Fibroblast of skin of right quadriceps (primary cell): ENCODE results near the gene ADAMTS7.
"Not testable (repeated sequence)": the region's sequence is repeated elsewhere in the genome, so short reads cannot be mapped to it uniquely, and the experiment has no call there.

Experiments
- DNase-seq: peaks from one replicate; pipeline ENCODE4 v3.0.0-alpha.2; 2013

The ADAMTS7 gene

DNA sequence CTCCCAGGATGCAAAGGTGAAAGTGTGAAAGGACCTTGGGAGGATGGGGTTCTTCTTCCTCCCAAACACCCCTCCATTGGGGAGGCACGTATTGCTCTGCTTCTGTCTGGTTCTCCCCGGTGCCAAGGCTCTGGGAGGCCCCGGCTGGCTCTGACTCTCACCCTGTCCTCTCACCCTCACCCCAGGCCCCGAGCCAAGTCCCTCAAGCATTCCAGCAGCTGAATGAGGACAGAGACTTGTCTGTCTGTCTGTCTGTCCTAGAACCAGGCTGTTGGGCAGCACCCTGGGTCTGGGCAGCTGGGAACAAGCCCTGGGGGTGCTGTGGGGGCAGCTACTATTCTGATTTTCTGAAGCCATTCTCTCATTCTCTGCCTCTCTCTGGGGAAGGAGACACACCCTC, 29.9 kb downstream of the ADAMTS7 start:
- DNase-seq: not testable (repeated sequence)

DNA sequence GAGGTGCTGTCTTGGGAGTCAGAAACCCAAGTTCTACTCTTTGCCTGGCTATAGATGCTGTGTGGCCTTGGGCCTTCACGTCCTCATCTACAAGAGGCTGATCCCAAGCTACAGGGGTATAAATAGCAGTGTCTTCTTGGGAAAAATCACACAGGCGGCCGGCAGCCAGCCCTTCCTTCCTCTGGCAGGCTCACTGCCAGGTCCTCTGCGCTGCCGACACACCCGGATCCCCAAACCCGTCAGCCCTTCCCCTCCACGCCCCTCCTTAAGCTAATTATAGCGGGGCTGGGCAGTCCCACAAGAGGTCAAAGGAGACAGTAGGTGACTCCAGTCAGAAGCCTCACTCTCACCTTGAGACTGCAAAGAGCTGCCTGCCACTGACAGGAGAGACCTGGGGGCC, 31.3 kb downstream of the ADAMTS7 start:
- not testable (repeated sequence) for DNase-seq

DNA sequence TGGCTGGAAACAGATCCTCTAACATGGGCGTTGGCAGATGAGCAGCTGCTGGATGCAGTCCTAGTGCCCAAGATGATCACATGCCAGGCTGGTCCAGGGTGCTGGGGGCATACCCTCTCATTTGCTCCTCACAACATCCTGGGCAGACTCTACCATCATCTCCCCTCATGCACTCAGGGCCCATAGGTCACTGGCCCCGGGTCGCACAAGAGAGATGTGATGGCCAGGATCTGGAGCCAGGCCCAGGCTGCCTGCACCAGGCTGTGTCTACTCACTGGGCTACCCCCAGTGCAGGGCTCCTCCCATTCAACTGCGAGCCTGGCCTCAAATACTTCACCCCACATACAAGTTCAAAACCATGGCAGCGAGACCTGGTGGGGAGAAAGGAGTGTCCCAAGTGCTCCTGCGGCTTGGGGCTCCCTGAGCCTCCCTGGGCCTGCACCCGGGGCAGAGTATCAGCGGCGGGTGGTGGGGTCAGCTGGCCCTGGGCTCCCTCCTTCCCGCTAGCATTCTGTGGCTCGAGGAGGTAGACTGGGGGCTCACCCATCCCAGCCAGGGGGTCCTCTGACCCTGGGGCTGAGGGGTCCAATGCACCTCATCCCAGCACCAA, 32.0 kb downstream of the ADAMTS7 start:
- DNase-seq: not testable (repeated sequence)

DNA sequence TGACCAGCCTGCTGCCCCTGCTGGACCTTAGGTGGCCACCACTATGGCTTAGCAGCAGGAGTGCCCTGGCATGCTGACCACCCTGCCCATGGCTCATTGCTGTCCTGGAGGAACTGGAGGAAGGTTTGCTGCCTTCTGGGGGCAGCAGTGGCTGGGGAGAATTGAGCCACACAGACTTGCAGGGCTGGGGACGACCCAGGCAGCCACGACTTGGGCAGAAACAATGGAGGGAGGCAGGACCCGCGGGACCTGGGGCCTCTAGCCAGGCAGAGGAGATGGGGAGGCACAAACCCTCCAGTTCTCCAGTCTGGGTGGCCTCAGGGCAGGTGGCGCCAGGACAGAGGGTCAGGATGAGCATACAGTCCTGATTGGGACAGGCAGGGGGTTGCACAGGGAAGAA, 32.8 kb downstream of the ADAMTS7 start:
- no peak for DNase-seq

DNA sequence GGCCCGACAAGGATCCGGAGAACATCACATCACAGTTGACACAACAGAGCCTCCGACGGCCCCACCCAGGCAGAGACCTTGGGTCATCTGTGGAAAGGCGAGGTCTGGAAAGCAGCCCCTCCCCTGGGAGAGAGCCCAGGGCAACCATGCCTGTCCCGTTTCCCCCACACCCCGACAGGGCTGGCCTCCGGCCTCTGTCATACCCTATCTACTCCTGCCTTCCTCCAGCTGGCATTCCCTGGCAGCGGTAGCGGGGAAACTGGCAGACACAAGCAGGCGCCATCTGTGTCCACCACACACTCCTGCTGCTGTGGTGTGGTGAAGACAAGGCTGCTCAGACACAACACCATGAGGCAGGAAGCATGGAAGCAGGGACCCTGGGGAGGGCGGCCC, 33.3 kb downstream of the ADAMTS7 start:
- not testable (repeated sequence) for DNase-seq

DNA sequence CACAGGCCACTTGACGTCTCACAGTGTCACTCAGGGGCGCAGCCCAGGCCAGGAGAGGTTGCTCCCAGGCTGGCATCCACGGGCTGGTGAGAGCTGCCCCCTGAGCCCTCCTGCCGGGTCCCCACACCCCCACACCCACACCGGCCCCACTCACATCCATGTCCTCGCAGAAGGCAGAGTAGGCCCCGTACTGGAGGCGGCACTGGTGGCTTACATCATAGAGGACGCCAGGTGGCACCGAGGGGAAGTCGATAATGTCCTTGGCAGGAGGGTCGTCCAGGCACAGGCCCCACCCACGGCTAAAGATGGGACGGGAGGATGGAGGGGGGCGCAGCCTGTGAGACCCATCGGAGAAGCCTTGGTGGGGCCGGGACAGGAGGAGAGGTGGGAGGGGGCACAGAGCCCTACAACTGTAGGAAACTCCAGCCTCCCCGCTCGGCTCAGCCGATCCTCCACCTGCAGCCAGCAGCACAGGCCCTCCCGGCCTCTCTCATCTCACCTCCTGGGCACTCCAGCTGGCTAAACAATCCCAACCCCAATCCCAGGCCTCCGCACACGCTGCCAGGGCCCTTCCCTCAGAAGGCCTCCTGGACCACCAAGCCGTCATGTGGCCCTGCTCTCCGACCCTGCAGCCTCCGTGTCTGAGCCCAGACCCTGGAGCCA, 33.8 kb downstream of the ADAMTS7 start:
- not testable (repeated sequence) for DNase-seq

DNA sequence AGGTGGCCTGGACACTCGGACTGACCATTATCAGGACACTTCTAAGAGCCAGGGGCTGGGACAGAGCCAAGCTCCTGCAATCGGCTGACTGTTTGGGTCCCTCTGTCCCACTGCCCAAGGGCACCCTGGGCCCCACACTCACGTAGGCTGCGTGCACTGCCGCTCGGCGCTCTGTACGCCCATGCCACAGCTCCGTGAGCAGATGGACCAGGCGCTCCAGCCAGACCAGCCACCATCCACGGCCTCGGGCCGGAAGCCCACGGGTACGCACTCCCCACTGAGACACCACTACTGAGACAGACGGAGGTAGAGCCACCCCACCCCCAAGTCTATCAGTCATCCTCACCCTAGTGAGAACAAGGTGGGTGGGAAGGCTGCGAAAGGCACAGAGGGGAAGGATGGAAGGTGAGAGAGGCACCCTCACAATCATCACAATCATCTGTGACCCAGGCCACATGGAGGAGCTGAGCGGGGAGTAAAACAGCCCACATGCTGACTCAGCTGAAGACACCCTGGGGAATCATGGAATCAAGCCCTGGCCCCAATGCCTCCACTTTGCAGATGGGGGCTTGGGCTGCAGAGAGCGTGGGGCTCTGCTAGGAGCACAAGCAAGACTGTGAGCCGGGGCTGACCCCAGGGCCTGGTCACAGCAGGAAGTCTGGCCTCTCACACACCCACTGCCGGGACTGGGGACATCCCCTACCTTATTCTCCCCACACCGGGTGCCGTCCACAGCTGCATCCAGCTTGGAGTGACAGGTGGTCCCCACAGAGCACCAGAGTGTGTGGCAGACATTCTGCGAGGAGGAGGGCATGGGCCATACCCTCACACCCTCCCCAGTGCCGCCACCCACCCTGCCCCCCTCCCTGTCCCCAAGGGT, 35.0 kb downstream of the ADAMTS7 start:
- DNase-seq: not testable (repeated sequence)

DNA sequence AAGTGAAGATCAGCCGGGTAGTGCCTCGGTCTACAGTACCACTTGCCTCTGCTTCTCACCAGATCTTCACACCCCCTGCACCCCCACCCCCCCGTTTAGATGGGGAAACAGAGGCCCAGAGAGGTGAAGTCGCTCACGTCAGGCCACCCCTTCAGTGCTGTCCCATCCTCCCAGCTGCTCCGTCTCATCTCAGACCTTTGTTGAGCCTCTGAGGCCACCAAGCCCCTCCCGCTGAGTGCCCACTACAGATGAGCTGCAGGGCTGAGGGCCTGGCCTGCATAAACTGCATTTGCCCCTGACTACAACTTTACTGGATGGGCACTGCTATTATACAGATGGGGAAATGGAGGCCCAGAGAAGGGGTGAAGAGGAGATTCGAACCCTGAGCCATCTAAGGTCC, 35.8 kb downstream of the ADAMTS7 start:
- DNase-seq: no peak

DNA sequence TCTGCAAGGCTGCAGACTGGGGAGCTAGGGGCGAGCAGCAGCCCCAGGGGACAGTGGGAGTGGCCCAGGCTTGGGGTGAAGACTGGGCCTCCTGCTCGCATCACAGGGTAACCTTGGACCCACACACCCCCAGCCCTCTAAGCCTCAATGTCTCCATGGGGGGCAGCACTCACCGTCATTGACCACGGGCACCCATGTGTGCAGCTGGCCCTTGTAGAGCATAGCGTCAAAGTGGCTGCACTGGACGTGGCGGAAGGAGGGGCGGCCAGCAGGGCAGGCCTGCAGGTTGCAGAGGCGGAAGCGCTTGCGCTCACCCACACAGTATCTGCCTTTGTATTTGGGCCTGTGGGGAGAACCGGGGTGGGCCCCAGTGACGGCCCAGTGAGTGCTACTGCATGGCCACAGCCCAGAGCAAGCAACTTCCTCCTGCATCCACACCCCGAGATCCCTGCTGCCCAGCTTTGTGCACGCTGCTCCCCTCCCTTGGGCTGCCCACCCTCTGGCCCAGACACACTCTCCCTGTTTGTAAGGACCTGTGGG, 36.7 kb downstream of the ADAMTS7 start:
- DNase-seq: not testable (repeated sequence)

DNA sequence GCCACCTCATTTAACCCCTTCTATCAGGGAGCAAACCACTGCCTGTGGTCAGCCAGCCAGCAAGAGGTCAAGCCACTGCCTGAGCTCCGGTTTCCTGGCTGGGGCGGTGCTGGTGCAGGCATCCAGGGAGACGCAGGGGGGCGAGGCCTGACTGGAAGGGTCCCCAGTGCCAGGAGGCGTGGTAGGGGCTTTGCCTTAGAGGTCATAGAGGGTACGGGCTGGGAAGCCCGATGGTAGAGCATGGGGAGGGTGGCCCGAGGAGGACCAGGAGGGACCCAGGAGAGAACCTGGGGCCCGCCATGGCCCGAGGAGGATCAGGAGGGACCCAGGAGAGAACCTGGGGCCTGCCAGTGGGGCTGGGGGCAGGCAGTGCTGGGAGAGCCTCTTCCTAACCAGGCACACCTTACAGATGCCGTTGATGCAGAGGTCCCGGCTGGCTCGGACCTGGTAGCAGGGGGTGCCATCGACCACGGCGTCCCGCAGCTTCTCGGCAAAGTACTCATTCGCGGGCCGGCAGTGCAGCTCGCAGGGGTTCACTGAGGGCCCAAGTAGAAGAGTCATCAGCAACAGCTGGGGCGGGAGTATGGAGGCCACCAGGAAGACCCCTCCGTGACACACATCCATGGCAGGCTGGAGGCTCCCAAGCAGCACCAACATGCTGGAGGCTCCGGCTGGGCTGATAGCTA, 37.4 kb downstream of the ADAMTS7 start:
- not testable (repeated sequence) for DNase-seq

DNA sequence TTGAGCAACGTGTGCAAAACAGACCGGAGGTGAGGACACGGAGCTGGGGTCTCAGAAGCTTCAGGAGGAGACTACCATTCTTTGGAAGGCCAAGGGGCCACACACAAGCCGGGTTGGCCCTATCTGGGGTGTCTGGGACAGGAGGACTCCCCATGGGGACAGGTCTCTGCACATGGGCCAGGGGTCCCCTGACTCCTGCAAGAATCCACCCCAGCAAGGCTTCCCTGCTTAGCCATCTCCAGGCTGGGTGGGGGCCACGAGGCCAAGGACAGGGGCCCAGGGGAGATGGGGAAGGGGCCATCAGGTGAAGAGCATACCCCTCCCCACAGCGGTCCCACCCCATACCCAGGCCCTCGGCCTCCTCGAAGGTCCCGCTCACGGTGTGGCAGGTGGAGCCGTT, 38.5 kb downstream of the ADAMTS7 start:
- no peak for DNase-seq

DNA sequence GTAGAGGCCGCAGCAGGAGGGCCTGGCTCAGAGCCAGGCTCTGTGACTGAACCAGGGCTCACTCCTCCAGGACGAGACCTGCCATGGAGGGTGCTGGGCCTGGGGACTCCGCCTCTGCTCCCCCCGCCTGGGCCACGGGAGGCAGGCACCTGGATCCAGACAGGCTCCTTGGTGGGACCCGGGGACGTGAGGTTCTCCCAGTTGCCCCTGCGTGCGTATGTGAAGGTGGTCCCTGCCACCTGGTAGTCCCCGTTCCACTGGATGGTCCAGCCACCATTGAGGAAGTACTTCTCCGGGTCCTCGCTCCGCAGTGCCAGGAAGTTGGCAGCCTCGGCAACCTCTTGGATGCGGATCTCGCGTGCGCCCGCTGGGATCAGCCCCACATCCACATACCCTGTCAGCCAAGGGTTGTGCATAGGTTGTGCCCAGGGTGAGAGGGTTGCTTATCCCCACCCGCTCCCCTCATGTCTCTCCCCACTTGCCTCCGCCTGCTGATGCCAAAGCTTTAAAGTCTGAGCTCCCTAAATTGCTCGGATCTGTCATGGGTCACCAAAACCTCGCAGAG, 39.7 kb downstream of the ADAMTS7 start:
- not testable (repeated sequence) for DNase-seq

DNA sequence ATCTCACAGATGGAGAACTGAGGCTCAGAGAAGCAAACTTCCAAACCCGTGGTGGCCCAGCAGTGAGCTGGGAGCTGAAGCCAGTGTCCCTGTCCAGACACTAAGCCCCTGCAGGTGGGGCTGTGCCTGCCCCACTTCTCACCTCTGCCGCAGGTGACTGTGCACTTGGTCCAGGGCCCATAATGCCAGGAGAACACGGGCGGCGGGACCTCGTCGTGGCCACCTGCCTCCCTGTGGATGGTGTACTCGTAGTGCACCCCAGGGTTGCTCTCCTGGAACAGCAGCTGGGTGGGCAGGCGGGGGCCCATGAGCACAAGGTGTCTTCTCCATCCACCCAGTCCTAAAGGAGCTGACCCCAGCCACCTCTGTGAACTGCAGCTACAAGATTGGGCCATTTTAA, 40.2 kb downstream of the ADAMTS7 start:
- not testable (repeated sequence) for DNase-seq

DNA sequence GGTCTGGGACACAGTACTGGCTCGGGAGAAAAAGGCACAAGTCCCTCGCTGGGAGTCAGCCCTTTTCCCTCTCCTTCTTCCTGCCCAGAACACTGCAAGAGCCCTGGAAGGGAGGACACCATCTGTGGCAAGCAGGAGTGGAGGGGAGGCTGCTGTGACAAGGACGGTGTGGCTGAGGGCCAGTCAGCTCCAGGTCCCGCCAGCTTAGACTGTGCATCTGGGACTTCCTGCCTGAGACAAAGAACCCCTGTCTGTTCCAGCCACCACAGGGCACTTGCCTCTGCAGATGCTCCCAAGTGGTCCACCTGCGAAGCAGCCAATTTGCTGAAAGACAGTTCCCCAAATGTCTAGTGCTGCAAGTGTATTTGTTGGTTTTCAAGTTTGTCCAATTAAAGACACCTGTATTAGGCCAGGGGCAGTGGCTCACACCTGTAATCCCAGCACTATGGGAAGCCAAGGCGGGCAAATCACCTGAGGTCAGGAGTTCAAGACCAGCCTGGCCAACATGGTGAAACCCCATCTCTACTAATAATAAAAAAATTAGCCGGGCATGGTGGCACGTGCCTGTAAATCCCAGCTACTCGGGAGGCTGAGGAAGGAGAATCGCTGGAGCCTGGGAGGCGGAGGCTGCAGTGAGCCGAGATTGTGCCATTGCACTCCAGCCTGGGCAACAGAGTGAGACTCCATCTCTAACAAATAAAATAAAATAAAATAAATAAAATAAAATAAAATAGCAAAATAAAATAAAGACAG, 41.6 kb downstream of the ADAMTS7 start:
- not testable (repeated sequence) for DNase-seq

DNA sequence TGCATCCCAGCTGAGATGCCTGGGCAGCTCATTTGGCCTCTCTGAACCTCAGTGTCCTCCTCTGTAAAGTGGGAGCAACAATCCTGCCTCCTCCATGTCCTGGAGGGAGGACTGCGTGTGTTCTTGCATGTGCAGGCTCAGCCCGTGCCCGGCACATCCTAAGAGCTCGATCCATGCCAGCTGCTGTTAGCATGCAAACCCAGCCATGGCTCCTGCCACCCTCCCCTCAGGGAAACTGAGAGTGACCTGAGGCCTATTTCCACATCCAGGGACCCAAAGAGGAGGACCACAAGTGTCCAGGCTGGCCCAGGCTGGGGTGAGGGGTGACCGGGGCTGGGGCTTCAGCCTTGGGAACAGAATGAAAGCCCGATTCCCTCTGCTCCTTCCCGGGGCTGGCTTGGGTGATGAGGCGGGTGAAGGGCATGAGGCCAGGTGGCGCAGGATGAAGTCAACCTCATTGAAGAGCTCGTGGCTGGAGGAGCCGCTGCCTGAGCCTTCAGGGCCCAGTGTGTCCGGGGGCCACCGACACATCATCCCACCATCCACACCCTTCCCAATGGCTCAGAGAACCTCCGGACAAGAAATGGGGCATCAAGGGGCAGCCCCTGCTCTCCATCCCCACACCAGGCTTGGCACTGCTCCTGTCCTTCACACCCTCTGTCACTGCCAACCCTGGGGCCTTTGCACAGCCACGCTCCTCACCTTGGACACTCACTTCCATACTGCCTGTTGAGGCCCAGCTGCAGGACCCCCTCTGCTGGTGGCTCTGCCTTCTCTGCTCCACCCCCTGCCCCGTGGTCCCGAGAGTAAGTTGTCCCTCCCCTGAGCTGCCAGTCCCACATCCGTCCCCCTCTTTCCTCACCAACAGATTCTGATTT, 42.5 kb downstream of the ADAMTS7 start:
- no peak for DNase-seq

DNA sequence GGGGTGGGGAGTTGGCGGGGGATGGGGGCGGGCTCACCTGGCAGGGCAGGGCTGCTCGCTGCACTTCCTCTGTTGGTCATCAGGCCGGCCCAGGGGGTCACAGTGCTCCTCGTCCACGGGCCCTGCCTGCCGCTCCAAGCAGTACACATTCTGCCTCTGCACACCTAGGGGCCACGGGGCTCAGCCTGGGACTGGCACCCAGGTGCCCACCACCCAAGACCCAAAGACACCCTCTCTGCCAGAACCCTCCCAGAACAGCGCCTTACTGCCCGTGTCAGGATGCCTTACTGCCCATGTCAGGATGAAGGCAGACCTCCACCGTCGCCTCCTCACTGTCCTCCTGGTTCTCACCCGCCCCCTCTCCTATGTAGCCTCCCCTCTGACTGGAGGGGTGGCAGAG, 43.2 kb downstream of the ADAMTS7 start:
- DNase-seq: no peak

DNA sequence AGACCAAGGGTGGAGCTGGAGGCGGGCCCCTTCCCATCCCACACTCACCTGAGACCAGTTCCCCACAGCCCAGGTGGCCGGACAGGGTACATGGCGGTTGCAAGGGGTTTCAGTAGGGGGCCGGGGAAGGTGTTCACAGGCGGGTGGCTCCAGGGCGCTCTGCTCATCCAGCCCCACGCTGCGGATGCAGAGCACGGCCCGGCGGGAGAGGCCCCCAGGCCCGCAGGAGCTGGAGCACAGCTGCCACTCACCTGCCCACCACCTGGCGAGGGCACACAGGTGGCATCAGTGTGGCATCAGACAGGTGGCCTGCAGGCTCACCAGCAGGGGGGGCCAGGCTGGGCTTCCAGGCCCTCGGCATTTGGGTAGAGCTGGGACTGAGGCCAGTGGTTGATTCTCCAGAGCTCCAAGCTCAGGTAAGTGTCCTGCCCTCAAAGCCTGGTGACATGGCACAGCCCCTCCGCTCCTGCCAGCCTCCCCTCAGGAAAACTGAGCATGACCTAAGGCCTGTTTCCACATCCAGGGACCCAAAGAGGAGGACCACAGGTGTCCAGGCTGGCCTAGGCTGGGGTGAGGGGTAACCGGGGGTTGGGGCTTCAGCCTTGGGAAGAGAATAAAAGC, 43.8 kb downstream of the ADAMTS7 start:
- DNase-seq: no peak

DNA sequence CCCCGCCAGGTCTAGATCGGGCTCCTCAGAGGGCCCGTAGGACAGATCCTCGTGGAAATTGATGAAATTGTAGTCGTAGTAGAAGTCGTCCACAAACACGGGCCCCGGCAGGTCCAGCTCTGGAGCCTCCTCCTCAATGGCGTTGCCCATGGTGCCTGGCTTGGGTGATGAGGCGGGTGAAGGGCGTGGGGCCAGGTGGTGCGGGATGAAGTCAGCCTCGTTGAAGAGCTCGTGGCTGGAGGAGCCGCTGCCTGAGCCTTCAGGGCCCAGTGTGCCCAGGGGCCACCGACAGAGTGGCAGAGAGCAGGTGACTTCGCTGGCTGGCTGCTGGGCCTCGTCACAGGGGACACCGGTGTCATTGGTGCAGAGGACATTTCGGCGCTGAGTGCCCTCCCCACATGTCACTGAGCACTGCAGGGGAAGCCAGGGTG, 44.6 kb downstream of the ADAMTS7 start:
- DNase-seq: not testable (repeated sequence)

DNA sequence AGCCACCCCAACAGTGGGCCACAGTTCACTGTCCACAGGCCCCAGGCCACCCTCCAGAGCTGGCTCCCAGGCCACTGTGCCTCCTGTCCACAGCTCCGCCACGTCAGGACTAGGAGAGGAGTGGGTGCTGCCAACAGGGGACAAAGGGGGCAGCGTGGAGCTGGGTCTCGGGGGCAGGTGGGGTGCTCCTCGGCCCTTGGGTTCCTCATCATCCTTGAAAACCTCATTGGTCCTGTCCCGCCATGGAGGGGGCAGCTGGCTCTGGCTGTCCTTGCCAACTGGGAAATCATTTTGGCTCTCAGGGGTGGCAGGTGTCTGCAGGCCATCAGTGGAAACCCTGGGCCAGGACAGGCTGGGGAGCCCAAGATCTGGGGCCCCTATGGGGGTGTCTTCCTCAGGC, 45.2 kb downstream of the ADAMTS7 start:
- DNase-seq: no peak
